Endothelial cell of umbilical vein (primary cell): ENCODE data around the gene MOGAT1. TPM values are rescaled to one million over a fixed set of nuclear protein-coding genes. Genes with fewer than 3 reads are reported as not detected.

Source experiments
- BruUV-seq: library from RNA; stranded (reverse); fragments of 400-500 nt; replicated peaks from 2 replicates; lab custom pipeline; 2021; lab: Mats Ljungman, UMichigan
- CTCF ChIA-PET: fragments of 300-600, 350-600 bp; sonication (Branson Sonifier 250); formaldehyde crosslinking; loops from one replicate; lab custom pipeline; 2021; ENCODE audit warnings: antibody characterized with exemption, inconsistent platforms; lab: Charles Lee
- POLR2A ChIA-PET: fragments of 300-600, 350-600 bp; sonication (Branson Sonifier 250); formaldehyde crosslinking; loops from one replicate; lab custom pipeline; 2021; ENCODE audit warnings: antibody characterized with exemption, inconsistent platforms; lab: Charles Lee
- DNase-seq: peaks from one replicate; pipeline ENCODE4 v3.0.0-alpha.2; 2011; ENCODE audit warnings: low read depth, low spot score
- FAIRE-seq: peaks from 2 replicates; lab custom pipeline; 2011; peaks lifted over from hg19 to GRCh38; lab: Jason Lieb, UNC
- H2AFZ ChIP-seq: 2 replicates; pipeline ENCODE4 v1.6.0; 2012; ENCODE audit warnings: low read depth, low read length, control low read depth, inconsistent platforms
- H3K27ac ChIP-seq: 2 replicates; pipeline ENCODE4 v1.5.1; 2011; ENCODE audit warnings: low read depth, mild to moderate bottlenecking, control low read depth, low read length, moderate library complexity; ENCODE audit not compliant: insufficient read depth
- H3K27me3 ChIP-seq, 2 experiments: 2 replicates each; pipeline versions ENCODE4 v1.6.0 to v1.6.1; 2011; ENCODE audit warnings: low read length in 2 of 2, mixed read lengths in 1 of 2; ENCODE audit not compliant: control insufficient read depth in 2 of 2, insufficient read depth in 2 of 2
- H3K36me3 ChIP-seq, 2 experiments: 2 replicates in 1 of 2; 3 replicates in 1 of 2; pipeline ENCODE4 v1.5.1; 2011; ENCODE audit warnings: low read length in 2 of 2, mild to moderate bottlenecking in 1 of 2, moderate library complexity in 1 of 2; ENCODE audit not compliant: control insufficient read depth in 2 of 2, insufficient read depth in 2 of 2; ENCODE audit errors: extremely low read depth in 1 of 2
- H3K4me1 ChIP-seq: 3 replicates; pipeline ENCODE4 v1.5.1; 2011; ENCODE audit warnings: mild to moderate bottlenecking, low read length; ENCODE audit not compliant: control insufficient read depth, insufficient read depth; ENCODE audit errors: extremely low read depth
- H3K4me2 ChIP-seq: 2 replicates; pipeline ENCODE4 v1.6.1; 2011; ENCODE audit warnings: low read length, control low read depth, mixed read lengths; ENCODE audit not compliant: insufficient read depth
- H3K4me3 ChIP-seq, 3 experiments: fragments of 200-600 bp in 1 of 3; sonication (generic), shearing (Covaris generic) in 1 of 3; replicated peaks in 1 of 3; 2 replicates each; pipeline ENCODE4 v1.5.1; 2011 to 2016; ENCODE audit warnings: control low read depth in 3 of 3, low read length in 3 of 3, mild to moderate bottlenecking in 2 of 3, inconsistent platforms in 1 of 3, low read depth in 1 of 3, moderate library complexity in 1 of 3; ENCODE audit not compliant: insufficient read depth in 1 of 3
- H3K79me2 ChIP-seq: 2 replicates; pipeline ENCODE4 v1.6.0; 2012; ENCODE audit warnings: low read length, inconsistent platforms; ENCODE audit not compliant: control insufficient read depth, insufficient read depth
- H3K9ac ChIP-seq: replicated peaks from 2 replicates; pipeline ENCODE3; 2011; ENCODE audit warnings: low read length, control low read depth; ENCODE audit not compliant: insufficient read depth; ENCODE audit errors: extremely low read depth
- H3K9me1 ChIP-seq: replicated peaks from 3 replicates; pipeline ENCODE4 v1.6.0; 2011; ENCODE audit warnings: mild to moderate bottlenecking, low read length; ENCODE audit not compliant: control insufficient read depth, insufficient read depth; ENCODE audit errors: extremely low read depth
- H3K9me3 ChIP-seq: replicated peaks from 2 replicates; pipeline ENCODE4 v1.5.1; 2012; ENCODE audit warnings: low read length, inconsistent platforms; ENCODE audit not compliant: control insufficient read depth, insufficient read depth
- H4K20me1 ChIP-seq: replicated peaks from 2 replicates; pipeline ENCODE3; 2011; ENCODE audit warnings: mild to moderate bottlenecking, low read length; ENCODE audit not compliant: control insufficient read depth, insufficient read depth; ENCODE audit errors: extremely low read depth
- CTCF ChIP-seq, 2 donors: IDR thresholded peaks; 1 replicate in 1 of 2; 2 replicates in 1 of 2; pipeline ENCODE4 v1.5.1; 2011; ENCODE audit warnings: low read length in 2 of 2, mild to moderate bottlenecking in 2 of 2, moderate library complexity in 2 of 2, control low read depth in 1 of 2, inconsistent platforms in 1 of 2, low read depth in 1 of 2; ENCODE audit not compliant: insufficient read depth in 1 of 2; ENCODE audit errors: extremely low read depth in 1 of 2
- EZH2 ChIP-seq: IDR thresholded peaks from 2 replicates; pipeline ENCODE4 v1.6.1; 2012; ENCODE audit warnings: borderline replicate concordance, low read depth, mild to moderate bottlenecking, moderate library complexity, low read length, inconsistent platforms; ENCODE audit not compliant: severe bottlenecking
- FOS ChIP-seq: IDR thresholded peaks from 2 replicates; pipeline ENCODE4 v1.6.1; 2011; ENCODE audit warnings: mild to moderate bottlenecking, low read length, moderate library complexity, borderline replicate concordance; ENCODE audit not compliant: insufficient read depth
- GATA2 ChIP-seq: IDR thresholded peaks from 2 replicates; pipeline ENCODE4 v1.7.0; 2011; ENCODE audit warnings: low read depth, mild to moderate bottlenecking, moderate library complexity, mixed read lengths, low read length; ENCODE audit not compliant: insufficient read length, insufficient read depth
- JUN ChIP-seq: IDR thresholded peaks from 2 replicates; pipeline ENCODE4 v1.6.1; 2011; ENCODE audit warnings: borderline replicate concordance, low read depth; ENCODE audit not compliant: insufficient read length, insufficient read depth
- MAX ChIP-seq: IDR thresholded peaks from 2 replicates; pipeline ENCODE4 v1.6.1; 2011; ENCODE audit not compliant: insufficient read depth, insufficient read length
- MYC ChIP-seq: IDR thresholded peaks from one replicate; pipeline ENCODE4 v1.6.1; 2011; ENCODE audit warnings: mild to moderate bottlenecking, low read depth, low read length
- POLR2A ChIP-seq: IDR thresholded peaks from 2 replicates; pipeline ENCODE4 v1.6.1; 2012; ENCODE audit warnings: low read depth, mild to moderate bottlenecking, control low read depth, low read length
- POLR2AphosphoS5 ChIP-seq: IDR thresholded peaks from 2 replicates; pipeline ENCODE4 v1.6.1; 2012; ENCODE audit warnings: low read depth, mild to moderate bottlenecking, control low read depth, low read length, moderate library complexity; ENCODE audit not compliant: insufficient read depth
- dilution Hi-C: fragments of 300-500 bp; cut with MboI; formaldehyde crosslinking; loops from one replicate; pipeline ENCODE4 v1.15.0; 2019; ENCODE audit warnings: low sequenced_read_pairs; ENCODE audit not compliant: extremely low pct_ligation_motif_present
- intact Hi-C: fragments of 100-400 bp; cut with micrococcal nuclease; formaldehyde crosslinking; loops from one replicate; pipeline ENCODE4 v1.10.0; 2022
- polyA plus RNA-seq, 4 experiments: library from polyadenylated mRNA; depleted of rRNA in 3 of 4; stranded (reverse) in 3 of 4; unstranded in 1 of 4; fragments of >200 nt; gene quantifications; 2 replicates each; pipeline versions ENCODE4 v1.2.1 to v1.2.3, GENCODE V29; 2011 to 2012; ENCODE audit warnings: missing spikeins in 1 of 4
- total RNA-seq: library from RNA; stranded (reverse); gene quantifications from 2 replicates; pipeline ENCODE4 v1.2.3, GENCODE V29; 2021

Gene MOGAT1
- total and polyA plus RNA-seq, 2 donors (not counting 3 experiments of a cell fraction or from before 2014, with no cell fraction given) = not detected

GRCh38 chr2:222622910-222623309 lies 48.5 kb upstream of the MOGAT1 start:
- intact Hi-C loops (no loop called here), dilution Hi-C loops (no loop called here)
- POLR2A ChIA-PET = no interaction called here
- H3K4me2 ChIP-seq = no peak overlapping the region
- no peaks in the 10 kb centered on the region for H3K9me1 ChIP-seq
- H3K4me3 ChIP-seq = no peak overlapping the region
- H3K36me3 ChIP-seq = peaks cover 7 to 21% of the 10 kb centered on the region in 2 experiments
- H3K79me2 ChIP-seq = no peaks in the 10 kb centered on the region
- TF ChIP-seq MAX (no peak), MYC (no peak), EZH2 (no peak), POLR2AphosphoS5 (no peak), POLR2A (no peak), JUN (no peak), GATA2 (no peak), FOS (no peak), CTCF (IDR thresholded peaks at IDR 0.05; ENCODE audit: extremely low read depth in 1 of 2, insufficient read depth in 1 of 2, low read depth in 1 of 2, low read length in 2 of 2) (no peak)
- no peaks in the 10 kb centered on the region for H4K20me1 ChIP-seq
- H3K9ac ChIP-seq = no peak overlapping the region
- BruUV-seq = no TSS peak
- CTCF ChIA-PET = no interaction called here
- no peak for DNase-seq
- H3K4me1 ChIP-seq = no peaks in the 10 kb centered on the region
- no peak overlapping the region for H3K27ac ChIP-seq
- H2AFZ ChIP-seq = no peak overlapping the region
- FAIRE-seq = no peak
- no peaks in the 10 kb centered on the region for H3K27me3 ChIP-seq
- H3K9me3 ChIP-seq = no peaks in the 10 kb centered on the region
